GM06990 (cell line): ENCODE results near the gene INVS.
"Not testable (repeated sequence)": the region's sequence is repeated elsewhere in the genome, so short reads cannot be mapped to it uniquely, and the experiment has no call there.

Experiments used
- DNase-seq: peaks from one replicate; pipeline ENCODE4 v3.0.0-alpha.2; 2011; ENCODE audit not compliant: insufficient read length; ENCODE audit errors: extremely low read depth
- H3K27me3 ChIP-seq: replicated peaks from 2 replicates; pipeline ENCODE4 v1.6.0; 2011; ENCODE audit warnings: low read length; ENCODE audit not compliant: control insufficient read depth, insufficient read depth
- H3K36me3 ChIP-seq: 2 replicates; pipeline ENCODE4 v1.5.1; 2011; ENCODE audit warnings: low read length; ENCODE audit not compliant: control insufficient read depth, insufficient read depth
- H3K4me3 ChIP-seq: replicated peaks from 2 replicates; pipeline ENCODE4 v1.5.1; 2011; ENCODE audit warnings: low read depth, mild to moderate bottlenecking, control low read depth, low read length
- TF ChIP-seq, protein P1 (sequence below): IDR thresholded peaks from 2 replicates; pipeline ENCODE4 v1.5.1; 2011; ENCODE audit warnings: low read length, control low read depth, mild to moderate bottlenecking, inconsistent platforms; ENCODE audit not compliant: insufficient read depth, poor library complexity, severe bottlenecking

Gene INVS

DNA sequence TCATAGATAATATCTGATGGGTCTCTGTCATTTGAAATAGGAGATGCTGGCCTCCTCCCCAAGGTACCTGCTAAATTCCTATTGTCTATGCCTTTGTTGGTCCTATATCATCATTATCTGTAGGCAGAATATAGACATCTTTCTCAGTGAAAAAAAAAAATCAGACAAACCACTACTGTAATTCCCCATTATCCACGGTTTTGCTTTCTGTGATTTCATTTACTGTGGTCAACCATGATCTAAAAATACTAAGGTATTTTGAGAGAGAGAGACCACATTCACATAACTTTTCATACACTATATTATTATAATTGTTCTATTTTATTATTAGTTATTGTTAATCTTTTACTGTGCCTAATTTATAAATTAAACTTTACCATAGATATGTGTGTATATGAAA is 122.5 kb downstream of the INVS start:
- TF ChIP-seq, protein P1, sequence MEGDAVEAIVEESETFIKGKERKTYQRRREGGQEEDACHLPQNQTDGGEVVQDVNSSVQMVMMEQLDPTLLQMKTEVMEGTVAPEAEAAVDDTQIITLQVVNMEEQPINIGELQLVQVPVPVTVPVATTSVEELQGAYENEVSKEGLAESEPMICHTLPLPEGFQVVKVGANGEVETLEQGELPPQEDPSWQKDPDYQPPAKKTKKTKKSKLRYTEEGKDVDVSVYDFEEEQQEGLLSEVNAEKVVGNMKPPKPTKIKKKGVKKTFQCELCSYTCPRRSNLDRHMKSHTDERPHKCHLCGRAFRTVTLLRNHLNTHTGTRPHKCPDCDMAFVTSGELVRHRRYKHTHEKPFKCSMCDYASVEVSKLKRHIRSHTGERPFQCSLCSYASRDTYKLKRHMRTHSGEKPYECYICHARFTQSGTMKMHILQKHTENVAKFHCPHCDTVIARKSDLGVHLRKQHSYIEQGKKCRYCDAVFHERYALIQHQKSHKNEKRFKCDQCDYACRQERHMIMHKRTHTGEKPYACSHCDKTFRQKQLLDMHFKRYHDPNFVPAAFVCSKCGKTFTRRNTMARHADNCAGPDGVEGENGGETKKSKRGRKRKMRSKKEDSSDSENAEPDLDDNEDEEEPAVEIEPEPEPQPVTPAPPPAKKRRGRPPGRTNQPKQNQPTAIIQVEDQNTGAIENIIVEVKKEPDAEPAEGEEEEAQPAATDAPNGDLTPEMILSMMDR, result no peak
- no peak for DNase-seq
- Histone ChIP-seq H3K27me3 (no peaks in the 10 kb centered on the region), H3K4me3 (no peak overlapping the region), H3K36me3 (peaks cover 2% of the 10 kb centered on the region)

DNA sequence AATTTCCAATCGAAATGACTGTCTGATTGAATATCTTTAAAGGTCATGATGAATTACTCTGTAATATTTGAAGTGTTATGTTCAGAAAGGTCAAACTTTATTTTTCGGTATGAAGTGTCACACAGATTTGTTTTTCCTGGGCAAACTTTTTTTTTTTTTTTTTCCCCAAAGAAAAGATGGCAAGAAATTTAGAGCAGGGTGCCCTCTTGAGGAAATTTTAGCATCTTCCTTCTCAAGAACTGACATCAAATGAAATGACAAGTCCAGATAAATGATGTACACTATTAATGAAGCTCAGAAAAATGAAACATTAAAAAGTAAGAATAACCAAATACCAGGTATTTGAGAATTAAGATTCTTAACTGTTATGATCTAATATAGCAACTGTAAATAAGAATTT is 123.6 kb downstream of the INVS start:
- no peak for DNase-seq
- H3K27me3 ChIP-seq, result no peaks in the 10 kb centered on the region
- H3K4me3 ChIP-seq, result no peak overlapping the region
- TF ChIP-seq, protein P1, result peak; percentile 27
- H3K36me3 ChIP-seq, result no peaks in the 10 kb centered on the region; the same call in 1 of the 2 replicates

DNA sequence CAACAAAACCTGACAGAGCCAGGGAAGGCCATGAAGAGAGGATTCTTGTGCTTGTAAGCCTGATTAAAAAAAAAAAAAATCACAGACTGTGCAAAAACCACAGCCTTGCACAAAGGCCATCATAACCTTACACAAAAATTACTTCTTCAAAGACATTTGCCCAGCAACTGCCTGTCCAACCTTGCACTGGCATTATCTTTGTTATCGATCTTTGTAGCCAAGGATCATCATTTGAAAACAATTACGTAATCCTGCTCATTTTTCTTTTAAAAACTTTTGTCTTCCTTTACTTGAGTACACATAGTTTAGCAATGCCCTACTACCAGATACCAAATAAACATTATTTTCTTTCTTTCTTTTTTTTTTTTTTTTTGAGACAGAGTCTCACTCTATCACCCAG is 128.6 kb downstream of the INVS start:
- H3K27me3 ChIP-seq, result no peaks in the 10 kb centered on the region
- DNase-seq, result no peak
- H3K4me3 ChIP-seq, result no peak overlapping the region
- no peaks in the 10 kb centered on the region; the same call in 1 of the 2 replicates for H3K36me3 ChIP-seq
- TF ChIP-seq, protein P1, result no peak

DNA sequence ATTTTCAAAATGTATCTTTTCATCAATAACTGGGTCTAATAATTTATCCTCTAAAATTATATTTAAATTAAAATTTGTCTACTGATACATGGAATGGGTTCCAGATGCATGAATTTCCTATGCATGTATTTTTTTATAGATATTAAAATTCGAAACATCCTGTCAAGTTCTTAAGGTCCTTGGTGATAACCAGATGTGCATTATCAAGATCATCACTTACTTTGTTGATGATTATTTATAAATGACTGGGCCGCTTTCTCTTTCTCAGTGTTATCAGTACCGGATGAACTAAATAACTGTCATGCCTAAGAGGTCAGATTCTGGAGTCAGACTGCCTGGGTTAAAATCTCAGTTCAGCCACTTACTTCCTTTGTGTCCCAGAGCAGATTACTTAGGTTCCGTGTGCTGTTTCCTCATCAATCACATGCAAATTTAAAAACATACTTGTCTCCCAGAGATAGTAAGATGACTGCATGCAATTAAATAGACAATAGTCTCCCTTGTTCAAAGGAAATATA is 129.4 kb downstream of the INVS start:
- no peak for DNase-seq
- Histone ChIP-seq H3K4me3 (no peak overlapping the region), H3K27me3 (no peaks in the 10 kb centered on the region), H3K36me3 (no peaks in the 10 kb centered on the region; the same call in 1 of the 2 replicates)
- TF ChIP-seq, protein P1, result no peak

DNA sequence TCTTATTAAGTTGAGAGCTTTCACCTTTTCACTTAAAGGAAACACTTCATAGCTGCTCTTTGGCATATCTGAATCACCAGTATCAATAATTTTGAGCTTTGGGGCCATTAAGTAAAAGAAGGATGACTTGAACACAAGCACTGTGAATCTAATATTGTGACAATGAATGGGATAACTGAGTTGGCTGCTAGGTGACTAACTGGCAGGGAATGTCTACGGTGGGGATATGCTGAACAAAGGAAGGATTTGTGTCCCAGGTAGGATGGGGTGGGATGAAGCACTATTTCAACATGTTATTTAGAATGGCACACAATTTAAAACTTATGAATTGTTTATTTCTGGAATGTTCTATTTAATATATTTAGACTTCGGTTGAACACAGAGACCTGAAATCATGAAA is 130.1 kb downstream of the INVS start:
- no peaks in the 10 kb centered on the region; the same call in 1 of the 2 replicates for H3K36me3 ChIP-seq
- TF ChIP-seq, protein P1, result no peak
- DNase-seq, result no peak
- no peak overlapping the region for H3K4me3 ChIP-seq
- no peaks in the 10 kb centered on the region for H3K27me3 ChIP-seq

DNA sequence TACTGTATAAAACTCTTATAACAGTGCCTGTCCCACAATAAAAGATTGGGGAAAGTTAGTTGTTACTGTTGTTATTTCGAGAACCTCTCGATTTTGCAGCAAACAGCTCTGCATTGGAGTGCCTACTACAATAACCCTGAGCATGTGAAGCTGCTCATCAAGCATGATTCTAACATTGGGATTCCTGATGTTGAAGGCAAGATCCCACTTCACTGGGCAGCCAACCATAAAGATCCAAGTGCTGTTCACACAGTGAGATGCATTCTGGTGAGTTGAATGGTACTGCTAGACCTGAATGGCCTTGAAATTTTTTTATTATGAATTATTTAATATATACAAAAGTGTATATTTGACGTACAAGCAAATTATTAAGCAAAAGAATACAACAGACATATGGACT is 130.5 kb downstream of the INVS start:
- DNase-seq, result no peak
- Histone ChIP-seq H3K4me3 (no peak overlapping the region), H3K27me3 (no peaks in the 10 kb centered on the region), H3K36me3 (no peaks in the 10 kb centered on the region; the same call in 1 of the 2 replicates)
- TF ChIP-seq, protein P1, result no peak

DNA sequence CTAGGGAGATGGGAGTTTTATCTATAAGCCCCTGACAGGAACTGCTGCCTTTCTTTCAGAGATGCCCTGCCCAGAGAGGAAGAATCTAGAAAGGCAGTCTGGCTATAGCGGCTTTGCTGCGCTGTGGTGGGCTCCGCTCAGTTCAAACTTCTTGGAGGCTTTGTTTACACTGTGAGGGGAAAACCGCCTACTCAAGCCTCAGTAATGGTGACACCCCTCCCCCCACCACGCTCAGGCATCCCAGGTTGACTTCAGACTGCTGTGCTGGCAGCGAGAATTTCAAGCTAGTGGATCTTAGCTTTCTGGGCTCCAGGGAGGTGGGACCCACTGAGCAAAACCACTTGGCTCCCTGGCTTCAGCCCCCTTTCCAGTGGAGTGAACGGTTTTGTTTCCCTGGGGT is 137.9 kb downstream of the INVS start:
- H3K36me3 ChIP-seq, DNase-seq, H3K4me3 ChIP-seq, H3K27me3 ChIP-seq: not testable (repeated sequence)
